ENCODE results near the gene KPNB1. TPM values are rescaled to one million over a fixed set of nuclear protein-coding genes. Genes with fewer than 3 reads are reported as not detected.

KPNB1 gene
- total RNA-seq, 1 donor from 2014 or later = 365 TPM

GRCh38 chr17:47687328-47687690 lies 37.6 kb downstream of the KPNB1 start:
- H3K4me1 Mint-ChIP-seq = peaks cover 3% of the 10 kb centered on the region
- ATAC-seq (ENCODE audit: low read depth) = no peak
- no peaks in the 10 kb centered on the region for H3K9me3 Mint-ChIP-seq
- DNase-seq = no peak
- H3K27me3 Mint-ChIP-seq = no peaks in the 10 kb centered on the region
- intact Hi-C loops (cut with micrococcal nuclease) = no loop called here
- H3K4me3 Mint-ChIP-seq = no peak overlapping the region
- ChIA-PET CTCF (interaction anchor here (0.7 to 1.7 kb wide), 2 partner anchors 9 to 10 kb away, joined by 3 to 4 read pairs; no protein-coding TSS in a partner anchor), POLR2A (interaction anchor here (0.7 to 0.9 kb wide), 2 partner anchors 37 to 38 kb away, joined by 3 to 6 read pairs; partner anchors contain the start of gene KPNB1)
- no peak overlapping the region for H3K27ac Mint-ChIP-seq
- peaks cover 45% of the 10 kb centered on the region for H3K36me3 Mint-ChIP-seq (ENCODE audit: low read depth)
- TF ChIP-seq, protein P1, sequence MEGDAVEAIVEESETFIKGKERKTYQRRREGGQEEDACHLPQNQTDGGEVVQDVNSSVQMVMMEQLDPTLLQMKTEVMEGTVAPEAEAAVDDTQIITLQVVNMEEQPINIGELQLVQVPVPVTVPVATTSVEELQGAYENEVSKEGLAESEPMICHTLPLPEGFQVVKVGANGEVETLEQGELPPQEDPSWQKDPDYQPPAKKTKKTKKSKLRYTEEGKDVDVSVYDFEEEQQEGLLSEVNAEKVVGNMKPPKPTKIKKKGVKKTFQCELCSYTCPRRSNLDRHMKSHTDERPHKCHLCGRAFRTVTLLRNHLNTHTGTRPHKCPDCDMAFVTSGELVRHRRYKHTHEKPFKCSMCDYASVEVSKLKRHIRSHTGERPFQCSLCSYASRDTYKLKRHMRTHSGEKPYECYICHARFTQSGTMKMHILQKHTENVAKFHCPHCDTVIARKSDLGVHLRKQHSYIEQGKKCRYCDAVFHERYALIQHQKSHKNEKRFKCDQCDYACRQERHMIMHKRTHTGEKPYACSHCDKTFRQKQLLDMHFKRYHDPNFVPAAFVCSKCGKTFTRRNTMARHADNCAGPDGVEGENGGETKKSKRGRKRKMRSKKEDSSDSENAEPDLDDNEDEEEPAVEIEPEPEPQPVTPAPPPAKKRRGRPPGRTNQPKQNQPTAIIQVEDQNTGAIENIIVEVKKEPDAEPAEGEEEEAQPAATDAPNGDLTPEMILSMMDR (IDR thresholded peaks at IDR 0.05) = no peak

GRCh38 chr17:47687748-47688147 lies 38.0 kb downstream of the KPNB1 start:
- CTCF ChIA-PET = interaction anchor here (0.7 to 1.7 kb wide), 2 partner anchors 9 kb away, joined by 3 to 4 read pairs; no protein-coding TSS in a partner anchor
- Mint-ChIP-seq H3K4me1 (peaks cover 8% of the 10 kb centered on the region), H3K27ac (no peak overlapping the region), H3K4me3 (no peak overlapping the region), H3K9me3 (no peaks in the 10 kb centered on the region), H3K27me3 (no peaks in the 10 kb centered on the region), H3K36me3 (ENCODE audit: low read depth) (peaks cover 41% of the 10 kb centered on the region)
- DNase-seq = no peak
- POLR2A ChIA-PET = interaction anchor here (0.7 to 0.9 kb wide), 2 partner anchors 37 to 39 kb away, joined by 3 to 6 read pairs; partner anchors contain the start of gene KPNB1
- TF ChIP-seq, protein P1 (IDR thresholded peaks at IDR 0.05) = no peak
- ATAC-seq (ENCODE audit: low read depth) = no peak
- intact Hi-C loops (cut with micrococcal nuclease) = no loop called here

DNA sequence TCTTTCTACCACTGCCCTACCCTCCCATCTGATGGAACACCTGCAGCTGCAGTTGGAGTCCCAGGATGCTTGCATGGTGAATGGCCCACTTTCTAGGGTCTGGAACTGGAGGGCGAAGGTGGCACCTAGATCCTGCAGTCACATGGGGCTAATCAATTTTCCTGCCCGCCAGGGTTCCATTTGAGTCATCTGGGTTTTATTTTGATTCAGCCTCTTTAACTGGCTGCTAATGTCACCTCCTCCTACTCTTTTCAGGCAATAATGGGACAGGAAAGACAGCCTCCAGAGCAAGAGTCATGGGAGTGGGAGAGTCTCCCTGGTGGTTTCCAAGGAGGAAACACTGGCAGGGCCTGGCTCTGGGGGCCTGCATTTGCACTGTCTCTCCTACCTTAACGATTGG lies 40.4 kb downstream of the KPNB1 start:
- no peaks in the 10 kb centered on the region for H3K9me3 Mint-ChIP-seq
- no peaks in the 10 kb centered on the region for H3K27me3 Mint-ChIP-seq
- H3K4me3 Mint-ChIP-seq = no peak overlapping the region
- DNase-seq (no peak), ATAC-seq (ENCODE audit: low read depth) (no peak)
- peaks cover 19% of the 10 kb centered on the region for H3K36me3 Mint-ChIP-seq (ENCODE audit: low read depth)
- no peak overlapping the region for H3K27ac Mint-ChIP-seq
- ChIA-PET POLR2A (no interaction called here), CTCF (no interaction called here)
- H3K4me1 Mint-ChIP-seq = peaks cover 20% of the 10 kb centered on the region
- intact Hi-C loops (cut with micrococcal nuclease) = no loop called here
- TF ChIP-seq, protein P1 (IDR thresholded peaks at IDR 0.05) = no peak

DNA sequence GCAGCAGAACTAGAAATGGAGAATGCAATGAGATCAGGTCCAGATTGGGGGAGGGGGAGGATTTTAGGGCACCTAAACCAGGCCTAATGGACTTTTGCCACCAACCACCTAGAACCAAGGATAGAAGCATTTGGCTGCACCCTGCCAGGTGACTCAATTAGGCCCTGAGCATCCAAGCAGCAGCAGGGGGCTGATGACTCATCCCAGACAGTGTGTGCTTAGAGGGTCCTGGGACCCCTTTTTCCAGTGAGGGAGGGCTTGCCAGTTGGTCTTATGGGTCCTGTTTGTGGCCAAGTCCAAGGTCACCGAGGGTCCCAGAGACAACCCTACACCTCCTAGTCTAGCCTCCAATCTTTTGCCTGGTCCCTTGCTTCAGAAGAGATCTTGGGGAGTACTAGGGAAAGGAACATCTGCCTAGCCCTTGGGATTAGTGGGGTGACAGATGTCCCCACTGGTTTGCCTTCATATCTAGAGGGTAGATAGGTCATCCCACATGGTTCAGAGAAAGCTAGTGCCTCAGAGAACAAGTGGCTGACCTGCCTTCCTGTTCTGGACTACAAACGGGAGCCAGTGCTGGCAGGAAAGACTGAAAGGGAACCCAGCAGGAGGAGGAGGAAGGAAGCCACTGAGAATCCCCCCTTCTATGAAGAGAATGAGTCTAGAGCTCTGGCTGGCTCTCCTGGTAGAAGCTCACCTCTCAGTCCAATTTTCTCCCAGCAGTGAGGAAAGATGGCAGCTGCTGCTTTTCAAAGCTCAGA lies 42.6 kb downstream of the KPNB1 start:
- TF ChIP-seq, protein P1 (IDR thresholded peaks at IDR 0.05) = no peak
- H3K9me3 Mint-ChIP-seq = no peaks in the 10 kb centered on the region
- intact Hi-C loops (cut with micrococcal nuclease) = no loop called here
- ATAC-seq (ENCODE audit: low read depth) (no peak), DNase-seq (no peak)
- peaks cover 30% of the 10 kb centered on the region for H3K4me1 Mint-ChIP-seq
- ChIA-PET CTCF (no interaction called here), POLR2A (interaction anchor here (1.0 kb wide), 1 partner anchor 41 kb away, joined by 3 read pairs; the partner anchor contains the start of gene TBX21)
- no peaks in the 10 kb centered on the region for H3K36me3 Mint-ChIP-seq (ENCODE audit: low read depth)
- no peaks in the 10 kb centered on the region for H3K27me3 Mint-ChIP-seq
- peak overlapping the region; percentile 85 for H3K4me3 Mint-ChIP-seq
- H3K27ac Mint-ChIP-seq = no peak overlapping the region

Data from activated B cell treated with CpG ODN at 0.5 μM for 24 hours (primary cell).